Measurements from ENCODE around the gene TCL1B. TPM values are rescaled to one million over a fixed set of nuclear protein-coding genes. Genes with fewer than 3 reads are reported as not detected.

The TCL1B gene
- total RNA-seq, 1 donor from 2014 or later = not detected

DNA sequence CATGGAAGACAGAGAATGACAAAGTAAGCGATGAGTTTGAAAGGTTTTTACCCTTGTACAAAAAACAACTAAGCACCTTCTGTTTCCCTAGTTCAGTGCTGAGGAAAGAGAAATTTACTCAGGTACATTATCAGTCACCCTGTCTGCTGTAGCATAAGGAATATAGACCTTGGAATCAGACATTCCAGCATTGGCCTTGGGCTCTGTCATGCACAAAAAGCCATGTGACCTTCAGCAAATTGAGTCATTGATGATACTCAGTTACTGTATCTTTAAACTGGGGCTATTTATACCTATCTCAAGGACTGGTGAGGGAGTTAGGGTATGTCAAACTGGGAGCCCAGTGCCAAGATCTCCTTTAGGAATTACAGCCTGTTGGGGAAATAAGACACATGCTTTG, 47.0 kb downstream of the TCL1B start:
- H3K27ac ChIP-seq = no peak overlapping the region
- no peaks in the 10 kb centered on the region for H3K9me3 ChIP-seq
- H3K4me1 ChIP-seq = no peaks in the 10 kb centered on the region
- TF ChIP-seq, protein P1, sequence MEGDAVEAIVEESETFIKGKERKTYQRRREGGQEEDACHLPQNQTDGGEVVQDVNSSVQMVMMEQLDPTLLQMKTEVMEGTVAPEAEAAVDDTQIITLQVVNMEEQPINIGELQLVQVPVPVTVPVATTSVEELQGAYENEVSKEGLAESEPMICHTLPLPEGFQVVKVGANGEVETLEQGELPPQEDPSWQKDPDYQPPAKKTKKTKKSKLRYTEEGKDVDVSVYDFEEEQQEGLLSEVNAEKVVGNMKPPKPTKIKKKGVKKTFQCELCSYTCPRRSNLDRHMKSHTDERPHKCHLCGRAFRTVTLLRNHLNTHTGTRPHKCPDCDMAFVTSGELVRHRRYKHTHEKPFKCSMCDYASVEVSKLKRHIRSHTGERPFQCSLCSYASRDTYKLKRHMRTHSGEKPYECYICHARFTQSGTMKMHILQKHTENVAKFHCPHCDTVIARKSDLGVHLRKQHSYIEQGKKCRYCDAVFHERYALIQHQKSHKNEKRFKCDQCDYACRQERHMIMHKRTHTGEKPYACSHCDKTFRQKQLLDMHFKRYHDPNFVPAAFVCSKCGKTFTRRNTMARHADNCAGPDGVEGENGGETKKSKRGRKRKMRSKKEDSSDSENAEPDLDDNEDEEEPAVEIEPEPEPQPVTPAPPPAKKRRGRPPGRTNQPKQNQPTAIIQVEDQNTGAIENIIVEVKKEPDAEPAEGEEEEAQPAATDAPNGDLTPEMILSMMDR (IDR thresholded peaks at IDR 0.05) = no peak
- no peak for TF ChIP-seq POLR2A (IDR thresholded peaks at IDR 0.05)
- no peak for TF ChIP-seq POLR2AphosphoS5 (IDR thresholded peaks at IDR 0.05; ENCODE audit: insufficient read depth in 1 of 2, low read depth in 1 of 2)
- intact Hi-C loops (cut with DNase I) = no loop called here
- H3K36me3 ChIP-seq = no peaks in the 10 kb centered on the region
- H3K27me3 ChIP-seq = no peaks in the 10 kb centered on the region
- no peak for DNase-seq (ENCODE audit: extremely low spot score in 2 of 2)
- H3K4me3 ChIP-seq = no peak overlapping the region

DNA sequence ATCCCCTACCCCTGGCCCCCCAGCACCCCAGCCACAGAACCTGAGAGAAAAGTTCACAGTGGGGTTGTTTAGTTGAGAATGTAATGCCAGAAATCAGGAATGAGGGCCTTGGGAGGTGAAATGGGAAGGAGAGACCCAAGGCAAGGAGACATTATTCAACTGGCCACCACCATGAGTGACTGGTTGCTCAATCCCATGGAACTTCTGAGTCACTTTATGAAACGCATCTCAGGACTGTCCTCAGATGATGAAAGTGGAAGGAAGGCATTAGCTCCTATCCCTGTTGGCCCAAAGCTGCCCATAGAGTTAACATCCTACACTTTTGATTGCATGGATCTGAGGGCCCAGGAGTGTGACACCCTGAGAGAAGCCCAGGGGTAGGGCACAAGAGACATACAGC, 53.1 kb downstream of the TCL1B start:
- intact Hi-C loops (cut with DNase I) = no loop called here
- Histone ChIP-seq H3K27ac (no peak overlapping the region), H3K27me3 (no peaks in the 10 kb centered on the region), H3K4me1 (no peaks in the 10 kb centered on the region), H3K9me3 (no peaks in the 10 kb centered on the region), H3K36me3 (no peaks in the 10 kb centered on the region), H3K4me3 (no peak overlapping the region)
- no peak for TF ChIP-seq POLR2A (IDR thresholded peaks at IDR 0.05)
- TF ChIP-seq, protein P1 (IDR thresholded peaks at IDR 0.05) = no peak
- TF ChIP-seq POLR2AphosphoS5 (IDR thresholded peaks at IDR 0.05; ENCODE audit: insufficient read depth in 1 of 2, low read depth in 1 of 2) = no peak
- peak in 1 of 2 donors; percentile 49 for DNase-seq (ENCODE audit: extremely low spot score in 2 of 2)

DNA sequence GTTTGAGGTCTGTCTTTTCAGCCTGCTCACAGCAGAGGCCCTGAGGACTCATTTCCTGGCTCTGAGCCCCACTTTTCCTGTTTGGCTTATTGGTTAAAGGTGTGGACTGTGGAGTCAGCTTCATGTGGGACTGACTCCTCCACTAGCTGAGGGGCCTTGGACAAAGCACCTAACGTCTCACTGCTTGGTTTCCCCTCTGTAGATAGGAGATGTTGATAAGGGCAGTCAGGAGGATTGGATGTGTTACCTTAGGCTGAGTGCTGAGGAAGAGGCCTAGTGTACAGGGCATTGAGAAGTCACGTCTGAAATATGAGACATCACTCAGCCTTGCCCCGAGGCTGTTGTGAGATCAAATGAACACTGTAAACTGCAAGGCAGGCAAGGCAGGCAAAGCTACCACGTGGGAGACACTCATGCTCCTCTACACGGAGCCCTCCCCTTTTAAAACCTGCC, 54.8 kb downstream of the TCL1B start:
- Histone ChIP-seq H3K27me3 (no peaks in the 10 kb centered on the region), H3K4me3 (no peak overlapping the region), H3K9me3 (no peaks in the 10 kb centered on the region), H3K27ac (no peak overlapping the region), H3K36me3 (no peaks in the 10 kb centered on the region), H3K4me1 (no peaks in the 10 kb centered on the region)
- intact Hi-C loops (cut with DNase I) = no loop called here
- peak; percentile 52 to 64 for DNase-seq (ENCODE audit: extremely low spot score in 2 of 2)
- TF ChIP-seq POLR2AphosphoS5 (IDR thresholded peaks at IDR 0.05; ENCODE audit: insufficient read depth in 1 of 2, low read depth in 1 of 2) (no peak), POLR2A (IDR thresholded peaks at IDR 0.05) (no peak)
- TF ChIP-seq, protein P1 (IDR thresholded peaks at IDR 0.05) = no peak

DNA sequence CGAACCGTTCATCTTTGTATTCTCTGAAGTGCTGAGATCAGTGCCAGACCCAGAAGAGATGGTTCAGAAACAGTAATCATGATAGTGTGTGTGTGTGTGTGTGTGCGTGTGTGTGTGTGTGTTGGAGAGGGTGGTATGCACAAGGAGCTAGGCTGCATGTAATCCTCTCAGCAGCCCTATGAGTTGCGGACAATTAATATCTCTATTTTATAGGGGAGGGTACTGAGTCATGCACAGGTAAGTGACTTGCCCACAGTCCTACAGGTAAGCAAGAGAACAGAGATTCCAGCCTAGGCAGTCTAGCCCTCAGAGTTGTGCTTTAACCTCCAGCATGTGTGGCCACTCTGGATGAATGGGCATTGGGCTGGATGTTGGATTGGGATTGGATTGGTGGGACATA, 55.6 kb downstream of the TCL1B start:
- H3K4me3 ChIP-seq = no peak overlapping the region
- no peaks in the 10 kb centered on the region for H3K36me3 ChIP-seq
- H3K4me1 ChIP-seq = no peaks in the 10 kb centered on the region
- intact Hi-C loops (cut with DNase I) = no loop called here
- H3K9me3 ChIP-seq = no peaks in the 10 kb centered on the region
- no peaks in the 10 kb centered on the region for H3K27me3 ChIP-seq
- TF ChIP-seq, protein P1 (IDR thresholded peaks at IDR 0.05) = no peak
- no peak for TF ChIP-seq POLR2AphosphoS5 (IDR thresholded peaks at IDR 0.05; ENCODE audit: insufficient read depth in 1 of 2, low read depth in 1 of 2)
- TF ChIP-seq POLR2A (IDR thresholded peaks at IDR 0.05) = no peak
- H3K27ac ChIP-seq = no peak overlapping the region
- peak; percentile 49 to 52 for DNase-seq (ENCODE audit: extremely low spot score in 2 of 2)

Small RNAs within 50 kb of the gene (small RNA-seq; reads per million reads assigned to genes)
- gene RF02193 = not detected

Other genes starting within 250 kb of the TCL1B start
- 27.0 TPM for gene SYNE3, start 169.8 kb upstream of the TCL1B start, total RNA-seq
- gene GLRX5, start 151.4 kb upstream of the TCL1B start, total RNA-seq = 20.4 TPM
- not detected for gene TCL1A, start 27.7 kb downstream of the TCL1B start, total RNA-seq
- not detected for gene TUNAR, start 190.4 kb downstream of the TCL1B start, total RNA-seq

Measured in vagina (tissue), 2 donors.